SK-N-SH (cell line): ENCODE results near the gene EVC2. TPM values are rescaled to one million over a fixed set of nuclear protein-coding genes. Genes with fewer than 3 reads are reported as not detected.

Experiments
- CTCF ChIA-PET: fragments of 300-600, 350-600 bp; formaldehyde crosslinking; extraction: SDS; loops from one replicate; lab custom pipeline; 2021; lab: Yijun Ruan, JAX
- POLR2A ChIA-PET: fragments of 350-600 bp; sonication (Branson Sonifier 250); formaldehyde crosslinking; extraction: SDS; loops from one replicate; lab custom pipeline; 2020; ENCODE audit warnings: antibody characterized with exemption, inconsistent platforms; lab: Yijun Ruan, JAX
- DNase-seq: peaks from one replicate; pipeline ENCODE4 v3.0.0; 2012
- H2AFZ ChIP-seq: fragments of 200-600 bp; sonication (generic); 2 replicates; pipeline ENCODE4 v1.8.1; 2016; ENCODE audit warnings: antibody characterized with exemption, mild to moderate bottlenecking, low read depth
- H3F3A ChIP-seq: fragments of 200-600 bp; sonication (generic); replicated peaks from 2 replicates; pipeline ENCODE3; 2016; ENCODE audit warnings: antibody characterized with exemption, mild to moderate bottlenecking; ENCODE audit not compliant: insufficient read depth
- H3K27ac ChIP-seq, 2 experiments: fragments of 200-500 bp in 1 of 2; fragments of 200-600 bp in 1 of 2; sonication (Bioruptor generic) in 1 of 2; sonication (generic), shearing (Covaris generic) in 1 of 2; 2 replicates each; pipeline versions ENCODE4 v1.5.1 to v1.6.1; 2014 to 2016; ENCODE audit warnings: low read depth in 2 of 2, inconsistent platforms in 1 of 2, low read length in 1 of 2, mild to moderate bottlenecking in 1 of 2, mixed read lengths in 1 of 2
- H3K27me3 ChIP-seq: fragments of 200-600 bp; sonication (generic), shearing (Covaris generic); 2 replicates; pipeline ENCODE4 v1.6.1; 2016; ENCODE audit warnings: mixed run types; ENCODE audit not compliant: insufficient read depth
- H3K36me3 ChIP-seq, 2 experiments: fragments of 200-500 bp in 1 of 2; fragments of 200-600 bp in 1 of 2; sonication (Bioruptor generic) in 1 of 2; sonication (generic) in 1 of 2; replicated peaks in 1 of 2; 2 replicates each; pipeline versions ENCODE3 to v1.5.1; 2014 to 2016; ENCODE audit warnings: low read length in 1 of 2, mild to moderate bottlenecking in 1 of 2; ENCODE audit not compliant: insufficient read depth in 2 of 2, control insufficient read depth in 1 of 2
- H3K4me1 ChIP-seq, 2 experiments: fragments of 200-500 bp in 1 of 2; fragments of 200-600 bp in 1 of 2; sonication (Bioruptor generic) in 1 of 2; sonication (generic), shearing (Covaris generic) in 1 of 2; 2 replicates each; pipeline versions ENCODE4 v1.5.1 to v1.6.1; 2014 to 2016; ENCODE audit warnings: low read depth in 1 of 2, low read length in 1 of 2, mixed run types in 1 of 2; ENCODE audit not compliant: insufficient read depth in 2 of 2, control insufficient read depth in 1 of 2
- H3K4me2 ChIP-seq: fragments of 200-600 bp; sonication (generic), shearing (Covaris generic); 2 replicates; pipeline ENCODE4 v1.6.1; 2017; ENCODE audit warnings: mixed run types
- H3K4me3 ChIP-seq, 2 experiments: fragments of 200-500 bp in 1 of 2; fragments of 200-600 bp in 1 of 2; sonication (Bioruptor generic) in 1 of 2; sonication (generic), shearing (Covaris generic) in 1 of 2; 2 replicates each; pipeline versions ENCODE4 v1.5.1 to v1.8.1; 2014 to 2016; ENCODE audit warnings: low read depth in 2 of 2, inconsistent platforms in 1 of 2, low read length in 1 of 2, mild to moderate bottlenecking in 1 of 2, mixed read lengths in 1 of 2, moderate library complexity in 1 of 2
- H3K79me2 ChIP-seq: fragments of 200-600 bp; sonication (generic); 2 replicates; pipeline ENCODE4 v1.8.1; 2017; ENCODE audit warnings: mild to moderate bottlenecking; ENCODE audit not compliant: insufficient read depth
- H3K9ac ChIP-seq: fragments of 200-600 bp; sonication (generic); 2 replicates; pipeline ENCODE4 v1.6.1; 2017; ENCODE audit warnings: mixed run types
- H3K9me2 ChIP-seq: fragments of 200-600 bp; sonication (generic); 2 replicates; pipeline ENCODE4 v1.6.1; 2017; ENCODE audit warnings: mixed run types
- H3K9me3 ChIP-seq: fragments of 200-600 bp; sonication (generic); 2 replicates; pipeline ENCODE4 v1.6.1; 2017; ENCODE audit warnings: mixed run types, mild to moderate bottlenecking, moderate library complexity
- H4K20me1 ChIP-seq: fragments of 200-600 bp; sonication (generic); 2 replicates; pipeline ENCODE4 v1.6.1; 2017; ENCODE audit warnings: mild to moderate bottlenecking, mixed run types; ENCODE audit not compliant: insufficient read depth
- CTCF ChIP-seq: fragments of 200-600 bp; sonication (generic); IDR thresholded peaks from 2 replicates; pipeline ENCODE4 v1.6.1; 2017; ENCODE audit warnings: antibody characterized with exemption, mild to moderate bottlenecking, moderate library complexity
- ELF1 ChIP-seq: IDR thresholded peaks from 2 replicates; pipeline ENCODE4 v1.4.0; 2012
- EZH2phosphoT487 ChIP-seq: fragments of 200-600 bp; sonication (generic); IDR thresholded peaks from 2 replicates; pipeline ENCODE4 v1.6.1; 2017; ENCODE audit warnings: low read depth, mixed run types, mild to moderate bottlenecking, antibody characterized with exemption, moderate library complexity, borderline replicate concordance
- MAX ChIP-seq: IDR thresholded peaks from 2 replicates; pipeline ENCODE4 v1.4.0; 2012; ENCODE audit warnings: low read depth
- MXI1 ChIP-seq: IDR thresholded peaks from 2 replicates; pipeline ENCODE4 v1.6.1; 2012; ENCODE audit warnings: mild to moderate bottlenecking, low read depth, low read length, improper control_type of control experiment
- NFIC ChIP-seq: IDR thresholded peaks from 2 replicates; pipeline ENCODE4 v1.4.0; 2012; ENCODE audit warnings: borderline replicate concordance
- RCOR1 ChIP-seq: fragments of 150-350 bp; IDR thresholded peaks from 2 replicates; pipeline ENCODE4 v1.6.1; 2017; ENCODE audit warnings: antibody characterized with exemption, low read length
- RFX5 ChIP-seq: IDR thresholded peaks from 2 replicates; pipeline ENCODE4 v1.6.1; 2012; ENCODE audit warnings: mild to moderate bottlenecking, improper control_type of control experiment, low read length
- SIN3A ChIP-seq: IDR thresholded peaks from 2 replicates; pipeline ENCODE4 v1.6.1; 2012; ENCODE audit warnings: low read depth, mild to moderate bottlenecking, low read length, moderate library complexity, borderline replicate concordance
- TAF1 ChIP-seq: IDR thresholded peaks from 2 replicates; pipeline ENCODE4 v1.6.1; 2012; ENCODE audit warnings: low read depth, mild to moderate bottlenecking, low read length, moderate library complexity, borderline replicate concordance
- TCF12 ChIP-seq: IDR thresholded peaks from 2 replicates; pipeline ENCODE4 v1.4.0; 2012
- USF1 ChIP-seq: IDR thresholded peaks from 2 replicates; pipeline ENCODE4 v1.4.0; 2012; ENCODE audit warnings: low read depth, borderline replicate concordance
- WGBS: methylation state at CpG from one replicate; pipeline ENCODE4 v1.1.6; 2017; ENCODE audit warnings: low lambda C conversion rate; 5-methylcytosine and 5-hydroxymethylcytosine counted together
- polyA plus RNA-seq, 3 experiments: library from polyadenylated mRNA; depleted of rRNA; stranded (reverse); fragments of >200 nt; gene quantifications; 2 replicates each; pipeline ENCODE4 v1.2.3, GENCODE V29; 2012
- TF ChIP-seq, protein P1 (sequence below): IDR thresholded peaks from 2 replicates; pipeline ENCODE4 v1.6.1; 2012; ENCODE audit warnings: mild to moderate bottlenecking, low read depth, low read length, moderate library complexity

The EVC2 gene
- polyA plus RNA-seq, 1 of the 3 experiments (the other 2 are of a cell fraction): not detected

GRCh38 chr4:5561286-5561685 lies 147.1 kb downstream of the EVC2 start:
- no peak overlapping the region for H3K4me3 ChIP-seq
- H3K79me2 ChIP-seq: no peaks in the 10 kb centered on the region
- no peak overlapping the region for H3K9ac ChIP-seq
- H3K36me3 ChIP-seq: no peaks in the 10 kb centered on the region
- no peaks in the 10 kb centered on the region for H3K9me3 ChIP-seq
- H3K4me2 ChIP-seq: no peak overlapping the region
- H4K20me1 ChIP-seq: no peaks in the 10 kb centered on the region
- no peaks in the 10 kb centered on the region for H3F3A ChIP-seq
- ChIA-PET POLR2A (no interaction called here), CTCF (no interaction called here)
- H3K27me3 ChIP-seq: no peaks in the 10 kb centered on the region
- peaks cover 0 to 4% of the 10 kb centered on the region in 2 experiments; a peak in 1 of 4 replicates for H3K4me1 ChIP-seq
- DNase-seq: no peak
- TF ChIP-seq NFIC (no peak), CTCF (no peak), TAF1 (no peak)
- TF ChIP-seq, all 33 proteins: peak for 0
- Histone ChIP-seq H2AFZ (no peak overlapping the region), H3K9me2 (no peaks in the 10 kb centered on the region), H3K27ac (no peak overlapping the region)
- 34% methylated on average over 4 of the region's 4 CpGs for WGBS

DNA sequence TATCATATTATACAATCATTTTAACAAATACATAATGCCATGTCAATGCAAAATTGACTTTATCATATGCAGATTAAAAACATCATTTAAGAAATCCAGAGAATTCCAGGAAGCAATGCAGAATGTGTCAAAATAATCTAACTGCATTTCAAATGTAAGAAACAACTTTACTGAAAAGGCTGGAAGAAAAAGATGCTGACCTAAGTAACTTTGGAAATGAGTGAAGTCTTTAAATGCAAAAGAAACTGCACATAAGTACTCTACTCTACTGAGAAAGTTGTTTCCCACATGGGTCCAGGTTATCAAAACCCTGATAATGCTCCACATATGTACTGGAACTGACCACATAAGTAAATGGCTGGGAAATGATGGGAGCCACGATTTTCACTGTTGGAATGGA lies 149.9 kb downstream of the EVC2 start:
- no peak overlapping the region for H3K4me3 ChIP-seq
- no peak for DNase-seq
- H4K20me1 ChIP-seq: no peaks in the 10 kb centered on the region
- ChIA-PET POLR2A (no interaction called here), CTCF (no interaction called here)
- WGBS: 0% methylated on average over 1 of the region's 1 CpG
- no peaks in the 10 kb centered on the region for H3K9me2 ChIP-seq
- H3K4me2 ChIP-seq: no peak overlapping the region
- no peaks in the 10 kb centered on the region for H3K36me3 ChIP-seq
- no peaks in the 10 kb centered on the region for H3K79me2 ChIP-seq
- no peaks in the 10 kb centered on the region for H3F3A ChIP-seq
- no peak for TF ChIP-seq MAX
- no peak overlapping the region for H2AFZ ChIP-seq
- no peaks in the 10 kb centered on the region for H3K27me3 ChIP-seq
- H3K9ac ChIP-seq: no peak overlapping the region
- H3K4me1 ChIP-seq: peaks cover 0 to 4% of the 10 kb centered on the region in 2 experiments; a peak in 1 of 4 replicates
- H3K9me3 ChIP-seq: no peaks in the 10 kb centered on the region
- H3K27ac ChIP-seq: no peak overlapping the region

DNA sequence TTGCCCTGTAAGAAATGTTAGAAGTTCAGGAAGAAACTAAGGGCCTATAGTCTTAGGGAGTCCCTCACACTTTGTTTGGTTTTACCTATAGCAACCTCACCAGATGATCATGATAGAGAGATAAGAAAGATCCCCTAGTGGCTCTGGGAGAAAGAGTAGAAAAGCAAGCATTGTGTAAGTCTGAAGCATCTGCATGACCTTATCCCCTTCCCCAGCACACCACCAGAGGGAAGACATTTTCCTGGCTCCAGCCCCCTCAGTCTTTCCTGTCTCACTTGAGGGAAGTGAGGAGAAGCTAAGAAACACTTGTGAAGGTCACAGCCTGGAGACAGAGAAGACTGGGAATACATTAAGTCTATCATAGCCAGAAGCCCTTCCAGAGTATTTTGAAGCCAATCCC lies 154.0 kb downstream of the EVC2 start:
- TF ChIP-seq TCF12 (no peak), MXI1 (no peak), RCOR1 (no peak), RFX5 (no peak), SIN3A (no peak), EZH2phosphoT487 (no peak), USF1 (no peak), ELF1 (no peak), CTCF (no peak)
- TF ChIP-seq, protein P1, sequence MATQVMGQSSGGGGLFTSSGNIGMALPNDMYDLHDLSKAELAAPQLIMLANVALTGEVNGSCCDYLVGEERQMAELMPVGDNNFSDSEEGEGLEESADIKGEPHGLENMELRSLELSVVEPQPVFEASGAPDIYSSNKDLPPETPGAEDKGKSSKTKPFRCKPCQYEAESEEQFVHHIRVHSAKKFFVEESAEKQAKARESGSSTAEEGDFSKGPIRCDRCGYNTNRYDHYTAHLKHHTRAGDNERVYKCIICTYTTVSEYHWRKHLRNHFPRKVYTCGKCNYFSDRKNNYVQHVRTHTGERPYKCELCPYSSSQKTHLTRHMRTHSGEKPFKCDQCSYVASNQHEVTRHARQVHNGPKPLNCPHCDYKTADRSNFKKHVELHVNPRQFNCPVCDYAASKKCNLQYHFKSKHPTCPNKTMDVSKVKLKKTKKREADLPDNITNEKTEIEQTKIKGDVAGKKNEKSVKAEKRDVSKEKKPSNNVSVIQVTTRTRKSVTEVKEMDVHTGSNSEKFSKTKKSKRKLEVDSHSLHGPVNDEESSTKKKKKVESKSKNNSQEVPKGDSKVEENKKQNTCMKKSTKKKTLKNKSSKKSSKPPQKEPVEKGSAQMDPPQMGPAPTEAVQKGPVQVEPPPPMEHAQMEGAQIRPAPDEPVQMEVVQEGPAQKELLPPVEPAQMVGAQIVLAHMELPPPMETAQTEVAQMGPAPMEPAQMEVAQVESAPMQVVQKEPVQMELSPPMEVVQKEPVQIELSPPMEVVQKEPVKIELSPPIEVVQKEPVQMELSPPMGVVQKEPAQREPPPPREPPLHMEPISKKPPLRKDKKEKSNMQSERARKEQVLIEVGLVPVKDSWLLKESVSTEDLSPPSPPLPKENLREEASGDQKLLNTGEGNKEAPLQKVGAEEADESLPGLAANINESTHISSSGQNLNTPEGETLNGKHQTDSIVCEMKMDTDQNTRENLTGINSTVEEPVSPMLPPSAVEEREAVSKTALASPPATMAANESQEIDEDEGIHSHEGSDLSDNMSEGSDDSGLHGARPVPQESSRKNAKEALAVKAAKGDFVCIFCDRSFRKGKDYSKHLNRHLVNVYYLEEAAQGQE: no peak
- POLR2A ChIA-PET: no interaction called here
- H3K9ac ChIP-seq: no peak overlapping the region
- no peaks in the 10 kb centered on the region for H3K27me3 ChIP-seq
- no peak overlapping the region for H3K4me3 ChIP-seq
- H3K27ac ChIP-seq: no peak overlapping the region
- no peaks in the 10 kb centered on the region for H4K20me1 ChIP-seq
- no peaks in the 10 kb centered on the region for H3F3A ChIP-seq
- H3K9me3 ChIP-seq: no peaks in the 10 kb centered on the region
- no peaks in the 10 kb centered on the region for H3K36me3 ChIP-seq
- no peaks in the 10 kb centered on the region; a peak in 1 of 4 replicates for H3K4me1 ChIP-seq
- H3K4me2 ChIP-seq: no peak overlapping the region
- CTCF ChIA-PET: no interaction called here
- no peaks in the 10 kb centered on the region for H3K9me2 ChIP-seq
- no peaks in the 10 kb centered on the region for H3K79me2 ChIP-seq
- no peak overlapping the region for H2AFZ ChIP-seq
- DNase-seq: no peak
